ENCODE data around the gene MSTN.

MSTN gene

GRCh38 chr2:190080527-190081049, 18.1 kb upstream of the MSTN start:
- H3K4me1 ChIP-seq (ENCODE audit: control insufficient read depth, low read depth, low read length): no peaks in the 10 kb centered on the region
- no peak overlapping the region for H2BK15ac ChIP-seq (replicated peaks; ENCODE audit: low read depth)
- no peak for DNase-seq
- H4K5ac ChIP-seq (ENCODE audit: low read length): no peak overlapping the region
- H3K79me2 ChIP-seq (ENCODE audit: control insufficient read depth, insufficient read depth, low read length): no peaks in the 10 kb centered on the region
- no peak overlapping the region for H3K56ac ChIP-seq (ENCODE audit: low read length)
- no peak overlapping the region for H3K9ac ChIP-seq (ENCODE audit: low read length)
- H2BK5ac ChIP-seq (ENCODE audit: low read length): no peak overlapping the region
- H4K8ac ChIP-seq (ENCODE audit: low read depth, low read length): no peak overlapping the region
- H2BK120ac ChIP-seq (ENCODE audit: low read depth, low read length): no peak overlapping the region
- no peak overlapping the region for H2AK5ac ChIP-seq (ENCODE audit: low read length)
- no peak overlapping the region for H3K27ac ChIP-seq (ENCODE audit: low read depth, low read length)
- H3K4me3 ChIP-seq (ENCODE audit: low read length): no peak overlapping the region
- no peak overlapping the region for H3K4me2 ChIP-seq (ENCODE audit: low read length)
- no peaks in the 10 kb centered on the region for H3K79me1 ChIP-seq (ENCODE audit: low read length)
- H3K18ac ChIP-seq (ENCODE audit: low read length): no peak overlapping the region
- no peak overlapping the region for H3K23ac ChIP-seq (ENCODE audit: low read length)
- H3K4ac ChIP-seq (ENCODE audit: low read depth, low read length): no peak overlapping the region
- H3K27me3 ChIP-seq (ENCODE audit: insufficient read depth, low read length, poor library complexity): no peaks in the 10 kb centered on the region
- H3K36me3 ChIP-seq (ENCODE audit: control insufficient read depth, insufficient read depth, low read length): no peaks in the 10 kb centered on the region

DNA sequence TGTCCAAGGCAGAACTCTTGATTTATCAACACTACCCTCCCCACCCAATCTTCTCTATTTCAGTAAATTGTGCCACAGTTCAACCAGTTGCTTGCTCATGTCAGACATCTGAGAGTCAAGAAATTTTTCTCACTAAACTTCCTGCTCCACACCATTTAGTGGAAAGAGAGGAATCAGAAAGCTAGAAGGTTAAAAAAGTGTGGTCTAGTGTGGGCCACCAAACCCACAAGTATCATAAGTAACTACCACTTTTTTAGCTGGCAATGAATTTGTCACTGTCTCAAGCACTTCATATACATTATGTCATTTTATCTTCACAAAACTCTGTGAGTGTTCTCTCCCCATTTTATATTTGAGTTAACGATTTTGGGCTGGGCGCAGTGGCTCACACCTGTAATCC, 16.6 kb upstream of the MSTN start:
- Histone ChIP-seq H3K4me2 (ENCODE audit: low read length) (no peak overlapping the region), H2BK15ac (replicated peaks; ENCODE audit: low read depth) (no peak overlapping the region), H3K27ac (ENCODE audit: low read depth, low read length) (no peak overlapping the region), H4K5ac (ENCODE audit: low read length) (no peak overlapping the region), H2BK5ac (ENCODE audit: low read length) (no peak overlapping the region), H3K18ac (ENCODE audit: low read length) (no peak overlapping the region), H3K27me3 (ENCODE audit: insufficient read depth, low read length, poor library complexity) (no peaks in the 10 kb centered on the region), H3K9ac (ENCODE audit: low read length) (no peak overlapping the region), H3K23ac (ENCODE audit: low read length) (no peak overlapping the region), H3K56ac (ENCODE audit: low read length) (no peak overlapping the region), H2BK120ac (ENCODE audit: low read depth, low read length) (no peak overlapping the region), H3K4me3 (ENCODE audit: low read length) (no peak overlapping the region), H3K36me3 (ENCODE audit: control insufficient read depth, insufficient read depth, low read length) (no peaks in the 10 kb centered on the region), H3K79me1 (ENCODE audit: low read length) (no peaks in the 10 kb centered on the region), H3K4ac (ENCODE audit: low read depth, low read length) (no peak overlapping the region), H3K4me1 (ENCODE audit: control insufficient read depth, low read depth, low read length) (no peaks in the 10 kb centered on the region), H4K8ac (ENCODE audit: low read depth, low read length) (no peak overlapping the region), H2AK5ac (ENCODE audit: low read length) (no peak overlapping the region), H3K79me2 (ENCODE audit: control insufficient read depth, insufficient read depth, low read length) (no peaks in the 10 kb centered on the region)
- no CpG with 5 or more reads among the region's 2 CpGs for WGBS (ENCODE audit: extremely low coverage, insufficient coverage, low lambda C conversion rate)
- DNase-seq: no peak

DNA sequence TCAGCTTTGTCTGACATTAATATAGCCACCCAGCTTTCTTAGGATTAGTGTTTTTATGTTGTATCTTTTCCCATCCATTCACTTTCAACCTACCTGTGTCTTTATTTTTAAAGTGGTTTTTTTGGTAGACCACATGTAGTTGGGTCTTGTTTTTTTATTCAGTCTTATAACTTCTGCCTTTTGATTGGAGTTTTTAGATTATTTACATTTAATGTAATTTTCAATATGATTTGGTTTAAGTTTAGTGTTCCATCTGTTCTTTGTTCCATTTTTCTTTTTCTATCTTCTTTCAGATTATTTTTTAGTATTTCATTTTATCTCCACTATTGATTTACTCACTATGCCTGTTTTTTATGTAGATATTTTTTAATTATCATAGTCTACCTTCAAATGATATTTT, 13.1 kb upstream of the MSTN start:
- DNase-seq: no peak
- Histone ChIP-seq H3K4ac (ENCODE audit: low read depth, low read length) (no peak overlapping the region), H3K79me1 (ENCODE audit: low read length) (no peaks in the 10 kb centered on the region), H3K27me3 (ENCODE audit: insufficient read depth, low read length, poor library complexity) (no peaks in the 10 kb centered on the region), H3K23ac (ENCODE audit: low read length) (no peak overlapping the region), H3K4me2 (ENCODE audit: low read length) (no peak overlapping the region), H2BK5ac (ENCODE audit: low read length) (no peak overlapping the region), H3K79me2 (ENCODE audit: control insufficient read depth, insufficient read depth, low read length) (no peaks in the 10 kb centered on the region), H4K8ac (ENCODE audit: low read depth, low read length) (no peak overlapping the region), H4K5ac (ENCODE audit: low read length) (no peak overlapping the region), H3K18ac (ENCODE audit: low read length) (no peak overlapping the region), H3K4me1 (ENCODE audit: control insufficient read depth, low read depth, low read length) (no peaks in the 10 kb centered on the region), H2BK15ac (replicated peaks; ENCODE audit: low read depth) (no peak overlapping the region), H3K36me3 (ENCODE audit: control insufficient read depth, insufficient read depth, low read length) (no peaks in the 10 kb centered on the region), H2BK120ac (ENCODE audit: low read depth, low read length) (no peak overlapping the region), H3K4me3 (ENCODE audit: low read length) (no peak overlapping the region), H3K56ac (ENCODE audit: low read length) (no peak overlapping the region), H2AK5ac (ENCODE audit: low read length) (no peak overlapping the region), H3K9ac (ENCODE audit: low read length) (no peak overlapping the region), H3K27ac (ENCODE audit: low read depth, low read length) (no peak overlapping the region)

DNA sequence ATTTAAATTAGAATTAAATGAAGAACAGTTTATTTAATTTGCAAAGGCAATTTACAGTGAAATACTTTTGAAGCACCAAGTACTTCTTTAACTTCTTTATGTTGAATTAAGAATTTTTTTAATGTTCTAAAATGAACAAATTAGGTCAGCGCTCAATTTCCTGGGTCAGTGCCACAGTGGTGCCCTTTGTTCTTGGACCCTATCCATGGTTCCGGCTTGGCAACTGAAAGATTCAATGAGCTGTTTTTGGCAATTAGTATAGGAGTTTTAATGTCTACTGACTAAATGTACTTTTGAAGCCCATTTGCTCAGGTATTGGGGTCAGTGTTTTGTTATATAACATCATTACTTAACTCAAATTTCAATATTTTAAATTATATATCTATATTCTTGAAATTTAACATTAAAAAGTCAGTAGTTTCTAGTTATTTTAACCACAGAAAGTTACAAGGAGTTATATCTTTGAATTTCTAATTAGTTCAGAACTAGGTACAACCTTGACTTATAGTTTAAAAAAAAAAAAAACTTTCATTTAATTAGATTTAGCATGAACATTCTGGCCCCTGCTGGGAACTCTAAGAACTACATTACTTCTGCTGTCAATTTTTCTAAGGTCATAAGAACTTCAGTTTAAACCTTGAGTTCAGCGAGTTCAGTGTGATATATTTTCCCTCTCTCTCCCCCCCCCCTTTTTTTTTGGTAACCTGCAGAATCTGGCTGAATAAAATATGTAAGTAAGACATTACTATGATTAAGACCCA, 7.6 kb upstream of the MSTN start:
- Histone ChIP-seq H3K56ac (ENCODE audit: low read length) (no peak overlapping the region), H3K36me3 (ENCODE audit: control insufficient read depth, insufficient read depth, low read length) (no peaks in the 10 kb centered on the region), H2AK5ac (ENCODE audit: low read length) (no peak overlapping the region), H3K79me1 (ENCODE audit: low read length) (no peaks in the 10 kb centered on the region), H3K79me2 (ENCODE audit: control insufficient read depth, insufficient read depth, low read length) (no peaks in the 10 kb centered on the region), H4K8ac (ENCODE audit: low read depth, low read length) (no peak overlapping the region), H2BK5ac (ENCODE audit: low read length) (no peak overlapping the region), H3K4me1 (ENCODE audit: control insufficient read depth, low read depth, low read length) (no peaks in the 10 kb centered on the region), H2BK120ac (ENCODE audit: low read depth, low read length) (no peak overlapping the region), H3K4me3 (ENCODE audit: low read length) (no peak overlapping the region), H3K23ac (ENCODE audit: low read length) (no peak overlapping the region), H3K9ac (ENCODE audit: low read length) (no peak overlapping the region), H3K4me2 (ENCODE audit: low read length) (no peak overlapping the region), H3K4ac (ENCODE audit: low read depth, low read length) (no peak overlapping the region), H3K27ac (ENCODE audit: low read depth, low read length) (no peak overlapping the region), H3K18ac (ENCODE audit: low read length) (no peak overlapping the region), H3K27me3 (ENCODE audit: insufficient read depth, low read length, poor library complexity) (no peaks in the 10 kb centered on the region), H4K5ac (ENCODE audit: low read length) (no peak overlapping the region), H2BK15ac (replicated peaks; ENCODE audit: low read depth) (no peak overlapping the region)
- DNase-seq: peak; percentile 60
- WGBS (ENCODE audit: extremely low coverage, insufficient coverage, low lambda C conversion rate): no CpG with 5 or more reads among the region's 3 CpGs

GRCh38 chr2:190068764-190069163, 6.2 kb upstream of the MSTN start:
- H4K8ac ChIP-seq (ENCODE audit: low read depth, low read length): no peak overlapping the region
- H3K23ac ChIP-seq (ENCODE audit: low read length): no peak overlapping the region
- H3K4me3 ChIP-seq (ENCODE audit: low read length): no peak overlapping the region
- H3K79me1 ChIP-seq (ENCODE audit: low read length): no peaks in the 10 kb centered on the region
- no peaks in the 10 kb centered on the region for H3K27me3 ChIP-seq (ENCODE audit: insufficient read depth, low read length, poor library complexity)
- no peak overlapping the region for H3K9ac ChIP-seq (ENCODE audit: low read length)
- no peak overlapping the region for H3K56ac ChIP-seq (ENCODE audit: low read length)
- DNase-seq: no peak
- H3K36me3 ChIP-seq (ENCODE audit: control insufficient read depth, insufficient read depth, low read length): no peaks in the 10 kb centered on the region
- no peak overlapping the region for H2BK15ac ChIP-seq (replicated peaks; ENCODE audit: low read depth)
- H3K4me1 ChIP-seq (ENCODE audit: control insufficient read depth, low read depth, low read length): no peaks in the 10 kb centered on the region
- H3K18ac ChIP-seq (ENCODE audit: low read length): no peak overlapping the region
- no peak overlapping the region for H2BK5ac ChIP-seq (ENCODE audit: low read length)
- no peak overlapping the region for H2AK5ac ChIP-seq (ENCODE audit: low read length)
- no peak overlapping the region for H3K27ac ChIP-seq (ENCODE audit: low read depth, low read length)
- H4K5ac ChIP-seq (ENCODE audit: low read length): no peak overlapping the region
- H3K4ac ChIP-seq (ENCODE audit: low read depth, low read length): no peak overlapping the region
- no CpG with 5 or more reads among the region's 1 CpG for WGBS (ENCODE audit: extremely low coverage, insufficient coverage, low lambda C conversion rate)
- H3K79me2 ChIP-seq (ENCODE audit: control insufficient read depth, insufficient read depth, low read length): no peaks in the 10 kb centered on the region
- no peak overlapping the region for H2BK120ac ChIP-seq (ENCODE audit: low read depth, low read length)
- H3K4me2 ChIP-seq (ENCODE audit: low read length): no peak overlapping the region

- WGBS (ENCODE audit: extremely low coverage, insufficient coverage, low lambda C conversion rate): no CpG with 5 or more reads among the region's 4 CpGs
- Histone ChIP-seq H2BK15ac (replicated peaks; ENCODE audit: low read depth) (no peak overlapping the region), H3K9ac (ENCODE audit: low read length) (no peak overlapping the region), H3K79me2 (ENCODE audit: control insufficient read depth, insufficient read depth, low read length) (no peaks in the 10 kb centered on the region), H3K36me3 (ENCODE audit: control insufficient read depth, insufficient read depth, low read length) (no peaks in the 10 kb centered on the region), H2AK5ac (ENCODE audit: low read length) (no peak overlapping the region), H3K4ac (ENCODE audit: low read depth, low read length) (no peak overlapping the region), H2BK120ac (ENCODE audit: low read depth, low read length) (no peak overlapping the region), H3K27ac (ENCODE audit: low read depth, low read length) (no peak overlapping the region), H3K23ac (ENCODE audit: low read length) (no peak overlapping the region), H2BK5ac (ENCODE audit: low read length) (no peak overlapping the region), H3K4me2 (ENCODE audit: low read length) (no peak overlapping the region), H3K18ac (ENCODE audit: low read length) (no peak overlapping the region), H4K8ac (ENCODE audit: low read depth, low read length) (no peak overlapping the region), H3K56ac (ENCODE audit: low read length) (no peak overlapping the region), H4K5ac (ENCODE audit: low read length) (no peak overlapping the region), H3K4me1 (ENCODE audit: control insufficient read depth, low read depth, low read length) (no peaks in the 10 kb centered on the region), H3K79me1 (ENCODE audit: low read length) (no peaks in the 10 kb centered on the region), H3K4me3 (ENCODE audit: low read length) (no peak overlapping the region), H3K27me3 (ENCODE audit: insufficient read depth, low read length, poor library complexity) (no peaks in the 10 kb centered on the region)
- peak; percentile 11 for DNase-seq
Measured at GRCh38 chr2:190065839-190066238, 3.3 kb upstream of the MSTN start.
